ENCODE measurements around the gene GPR158.

GPR158 gene

DNA sequence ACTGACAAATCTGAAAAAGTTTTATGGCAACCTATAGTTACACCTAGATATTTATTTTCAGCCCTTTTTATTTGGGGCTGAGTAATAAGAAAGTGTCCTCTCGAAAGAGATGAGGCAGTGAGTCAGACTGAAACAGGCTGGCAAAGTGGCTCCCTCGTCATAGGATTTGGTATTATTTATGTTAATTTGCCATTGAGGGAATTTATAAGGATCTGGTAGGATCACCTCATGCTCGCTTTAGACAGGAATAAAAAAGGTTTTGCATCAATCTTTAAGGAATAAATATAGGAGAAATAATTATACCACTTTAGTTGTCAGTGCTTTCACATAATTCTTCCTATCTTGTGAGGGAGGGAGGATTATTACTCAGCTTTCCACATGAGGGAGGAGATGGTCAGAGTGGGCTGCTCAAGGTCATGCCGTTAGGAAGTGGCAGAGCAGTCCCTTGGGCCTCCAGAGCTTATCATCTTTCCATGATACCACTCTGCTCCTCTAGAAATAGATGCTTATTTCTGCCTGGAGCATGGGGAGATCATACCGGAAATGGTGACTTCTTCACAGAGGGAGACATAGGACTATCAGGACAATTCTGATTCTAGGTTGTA, 356.8 kb downstream of the GPR158 start:
- DNase-seq (ENCODE audit: low read depth, low spot score): no peak
- no peak overlapping the region for H3K4me3 ChIP-seq (ENCODE audit: low read length)

DNA sequence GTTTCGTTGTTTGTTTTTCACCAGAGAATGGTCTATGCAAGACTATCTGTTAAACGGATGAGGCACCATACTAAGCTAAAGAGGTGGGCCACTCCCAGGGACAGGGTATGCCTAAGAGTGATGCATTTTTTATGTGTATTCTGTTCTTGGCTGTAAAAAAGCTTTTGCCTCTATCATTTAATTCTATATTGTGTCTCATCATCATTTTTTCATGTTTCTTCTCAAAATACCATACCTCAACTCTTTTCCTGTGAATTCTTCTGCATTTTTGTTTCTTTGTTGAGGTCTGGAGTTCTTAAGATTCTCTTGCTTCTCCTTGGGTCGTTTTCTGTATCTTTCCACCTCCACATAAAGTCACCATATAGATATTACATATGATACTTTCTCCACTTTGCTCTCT, 357.4 kb downstream of the GPR158 start:
- DNase-seq (ENCODE audit: low read depth, low spot score): no peak
- no peak overlapping the region for H3K4me3 ChIP-seq (ENCODE audit: low read length)

DNA sequence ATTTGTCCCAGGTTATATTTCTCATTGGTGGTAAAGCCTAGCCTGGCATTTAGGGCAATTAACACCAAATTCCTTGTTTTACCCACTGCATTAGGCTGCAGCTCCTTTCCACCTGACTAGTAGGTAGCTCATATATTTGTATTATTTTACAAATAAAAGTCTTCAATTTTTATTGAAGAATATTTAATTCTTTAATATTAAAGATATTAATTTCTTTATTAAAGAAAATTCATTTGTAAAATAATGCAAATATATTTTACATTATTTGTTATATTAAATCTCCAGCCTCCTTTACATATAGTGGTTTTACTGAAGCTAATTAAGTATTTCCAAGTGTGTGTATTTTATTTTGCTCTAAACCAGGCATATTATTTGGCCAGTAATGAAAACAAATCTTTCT, 361.2 kb downstream of the GPR158 start:
- H3K4me3 ChIP-seq (ENCODE audit: low read length): no peak overlapping the region
- no peak for DNase-seq (ENCODE audit: low read depth, low spot score)

DNA sequence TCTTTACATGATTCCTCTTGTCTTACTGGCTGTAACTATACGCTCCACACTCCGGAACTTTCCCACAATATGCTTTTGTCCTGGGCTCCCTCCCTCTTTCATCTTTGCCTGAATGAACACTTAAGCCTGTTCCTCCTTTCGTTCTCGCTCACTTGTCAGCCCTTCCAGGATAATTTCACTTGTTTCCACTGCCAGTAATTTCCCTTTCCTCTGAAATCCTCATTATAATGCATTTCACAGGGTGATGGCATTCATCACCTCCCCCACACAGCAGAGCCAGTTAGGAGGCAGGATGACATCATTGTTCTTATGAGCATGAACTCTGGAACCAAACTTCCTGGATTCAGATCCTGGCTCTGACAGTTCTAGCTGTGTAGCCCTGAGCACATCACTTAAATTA, 372.6 kb downstream of the GPR158 start:
- H3K4me3 ChIP-seq (ENCODE audit: low read length): no peak overlapping the region
- DNase-seq (ENCODE audit: low read depth, low spot score): no peak

DNA sequence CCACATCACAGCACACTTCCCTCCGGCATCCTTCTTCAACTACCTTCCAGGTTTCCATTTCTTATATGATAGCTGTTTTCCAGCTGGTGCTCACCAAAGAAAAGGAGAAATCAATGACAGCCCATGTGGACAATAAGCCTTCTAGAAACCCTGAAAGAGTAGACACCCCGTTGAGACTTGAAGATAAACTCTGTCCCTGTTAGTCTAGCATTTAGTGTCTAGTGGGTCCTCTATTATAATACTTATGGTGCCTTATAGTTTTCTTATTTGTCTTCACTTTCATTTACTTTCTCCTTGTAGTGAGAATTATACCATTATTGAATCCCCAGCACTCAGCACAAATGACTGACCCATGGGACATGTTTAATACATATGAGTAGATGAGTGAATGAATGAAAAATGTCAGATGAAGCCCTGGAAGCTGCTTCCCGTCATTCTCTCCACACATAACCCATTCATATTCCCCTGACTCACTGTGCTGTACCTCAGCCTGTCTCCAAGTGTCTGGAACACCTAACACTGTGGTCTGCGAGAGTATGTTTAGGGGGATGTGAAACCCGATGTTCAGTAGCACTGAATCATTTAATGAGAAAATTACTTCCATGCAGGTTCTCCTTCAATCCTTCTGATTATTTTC, 377.6 kb downstream of the GPR158 start:
- H3K4me3 ChIP-seq (ENCODE audit: low read length): no peak overlapping the region
- no peak for DNase-seq (ENCODE audit: low read depth, low spot score)

DNA sequence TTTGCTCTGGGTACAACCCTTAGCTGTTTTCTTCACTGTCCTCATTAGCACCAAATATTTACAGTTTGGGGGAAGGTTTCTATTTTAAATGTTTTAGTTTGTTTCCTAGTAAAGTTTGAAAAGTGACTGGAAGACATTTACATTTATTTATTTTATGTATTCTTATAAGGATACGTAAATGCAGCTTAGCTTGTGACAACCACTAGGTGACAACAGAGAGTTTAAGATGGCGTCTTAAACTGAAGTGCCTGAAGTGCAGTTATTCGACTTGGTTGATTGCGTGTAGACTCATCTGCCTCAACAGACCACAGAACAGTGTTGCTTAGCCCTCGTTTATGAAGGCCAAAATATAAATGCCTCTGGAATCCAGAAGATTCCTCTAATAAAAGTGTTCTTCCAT, 381.1 kb downstream of the GPR158 start:
- no peak overlapping the region for H3K4me3 ChIP-seq (ENCODE audit: low read length)
- peak; percentile 23 for DNase-seq (ENCODE audit: low read depth, low spot score)

DNA sequence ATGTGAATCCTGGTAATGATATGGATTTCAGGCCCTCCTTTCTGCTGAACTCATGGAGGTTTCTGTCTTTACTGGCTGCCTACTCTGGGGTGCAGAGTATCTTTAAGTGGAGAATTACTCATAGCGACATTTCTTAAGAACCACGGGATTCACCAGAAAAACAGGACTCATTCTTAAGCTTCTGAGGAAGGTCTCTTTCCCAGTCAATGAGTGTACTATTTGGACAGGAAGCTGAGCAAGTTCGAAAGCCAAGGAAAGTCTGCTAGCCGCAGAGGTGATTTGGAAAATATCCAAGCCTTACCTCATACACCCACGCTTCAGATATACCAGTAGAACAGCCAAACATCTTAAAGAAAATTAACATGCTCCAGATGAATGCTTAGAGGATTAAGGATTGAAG, 381.7 kb downstream of the GPR158 start:
- DNase-seq (ENCODE audit: low read depth, low spot score): no peak
- H3K4me3 ChIP-seq (ENCODE audit: low read length): no peak overlapping the region

DNA sequence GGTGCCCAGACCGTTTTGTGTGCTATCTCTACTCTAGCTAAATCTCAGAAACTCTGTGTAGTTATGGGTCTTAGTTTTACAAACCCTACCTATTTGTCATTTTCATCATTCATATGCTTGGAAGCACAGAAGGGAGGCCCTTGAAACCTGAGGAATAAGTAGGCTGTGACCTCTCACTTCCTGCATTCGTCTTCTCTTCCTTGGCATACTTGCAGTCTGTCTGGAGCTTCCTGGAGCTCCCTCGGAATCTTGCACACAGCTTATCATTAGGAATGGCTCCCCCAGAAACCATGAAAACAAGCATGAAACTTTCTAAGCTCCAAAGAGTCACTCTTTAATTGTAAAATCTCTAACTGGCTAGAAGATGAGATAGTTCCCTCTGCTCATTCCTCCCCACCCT, 382.3 kb downstream of the GPR158 start:
- no peak overlapping the region for H3K4me3 ChIP-seq (ENCODE audit: low read length)
- DNase-seq (ENCODE audit: low read depth, low spot score): no peak

DNA sequence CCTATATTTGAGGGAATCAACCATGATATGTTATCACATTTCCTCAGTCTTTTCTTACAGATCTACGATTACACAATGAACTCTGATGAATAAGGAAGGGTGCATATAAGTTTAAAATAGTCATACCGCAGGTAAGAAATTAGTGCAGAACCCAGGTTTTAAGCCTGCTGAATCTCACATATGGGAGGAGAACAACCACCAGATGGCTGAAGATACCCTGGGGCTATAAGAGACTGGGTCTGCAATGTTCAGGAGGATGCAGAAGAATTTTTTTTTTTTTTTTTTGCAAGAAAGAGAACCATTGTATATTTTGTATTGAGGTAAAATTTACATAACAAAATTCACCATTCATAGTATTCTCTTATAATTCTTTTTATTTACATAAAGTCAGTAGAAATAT, 387.0 kb downstream of the GPR158 start:
- DNase-seq (ENCODE audit: low read depth, low spot score): no peak

DNA sequence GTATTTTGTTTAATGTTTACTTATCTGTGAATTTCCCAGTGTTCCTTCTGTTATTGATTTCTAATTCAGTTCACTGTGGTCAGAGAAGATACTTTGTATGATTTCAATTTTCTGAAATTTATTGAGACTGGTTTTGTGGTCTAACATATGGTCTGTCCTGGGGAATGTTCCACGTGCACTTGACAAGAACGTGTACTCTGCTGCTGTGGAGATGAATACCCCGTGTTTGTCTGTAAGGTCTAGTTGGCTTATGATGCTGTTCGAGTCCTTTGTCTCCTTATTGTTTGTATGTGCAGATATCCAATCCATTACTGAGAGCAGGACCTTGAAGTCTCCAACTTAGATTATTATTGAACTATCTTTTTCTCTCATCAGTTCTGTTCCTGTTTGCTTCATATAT, 387.7 kb downstream of the GPR158 start:
- H3K4me3 ChIP-seq (ENCODE audit: low read length): no peak overlapping the region
- DNase-seq (ENCODE audit: low read depth, low spot score): no peak

More for the DNA sequence above, 387.0 kb downstream of the GPR158 start:
- no peak overlapping the region for H3K4me3 ChIP-seq (ENCODE audit: low read length)

DNA sequence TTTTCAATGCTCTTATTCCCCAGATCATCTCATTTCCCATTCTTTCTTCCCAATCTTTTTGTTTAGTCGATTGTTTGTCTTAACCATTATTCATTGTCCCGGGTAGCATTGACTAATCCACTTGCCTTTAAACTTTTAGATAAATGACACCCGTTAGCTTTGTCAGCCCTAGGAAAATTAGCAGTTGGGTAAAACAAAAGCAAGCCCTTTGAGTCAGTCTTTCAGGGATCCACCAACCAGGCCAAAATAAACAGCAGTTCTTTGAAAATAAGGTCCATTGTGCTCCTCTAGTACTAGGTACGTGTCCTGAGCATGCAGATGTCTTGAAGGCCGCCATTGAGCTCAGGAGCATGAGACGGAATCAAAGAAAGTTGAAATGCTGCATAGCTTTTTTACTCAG, 389.6 kb downstream of the GPR158 start:
- no peak overlapping the region for H3K4me3 ChIP-seq (ENCODE audit: low read length)
- DNase-seq (ENCODE audit: low read depth, low spot score): no peak

DNA sequence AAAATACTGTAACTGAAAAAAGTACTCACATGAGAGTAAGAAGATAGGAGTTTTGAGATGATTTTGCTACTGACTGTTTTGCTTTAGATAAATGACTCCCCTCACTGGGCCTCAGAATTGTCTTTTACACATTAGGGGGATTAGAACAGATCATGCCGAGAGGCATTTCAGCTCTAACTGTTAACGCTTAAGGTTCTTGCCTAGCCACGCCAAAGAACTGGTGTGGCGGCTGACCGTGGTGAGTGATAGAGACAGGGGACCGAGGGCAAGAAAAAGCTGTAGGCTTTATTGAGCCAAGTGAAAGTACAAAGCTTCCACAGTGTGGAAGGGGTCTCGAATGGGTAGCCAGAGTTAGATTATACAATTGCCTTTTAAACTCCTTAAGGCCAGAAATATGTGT, 390.8 kb downstream of the GPR158 start:
- no peak overlapping the region for H3K4me3 ChIP-seq (ENCODE audit: low read length)
- no peak for DNase-seq (ENCODE audit: low read depth, low spot score)

DNA sequence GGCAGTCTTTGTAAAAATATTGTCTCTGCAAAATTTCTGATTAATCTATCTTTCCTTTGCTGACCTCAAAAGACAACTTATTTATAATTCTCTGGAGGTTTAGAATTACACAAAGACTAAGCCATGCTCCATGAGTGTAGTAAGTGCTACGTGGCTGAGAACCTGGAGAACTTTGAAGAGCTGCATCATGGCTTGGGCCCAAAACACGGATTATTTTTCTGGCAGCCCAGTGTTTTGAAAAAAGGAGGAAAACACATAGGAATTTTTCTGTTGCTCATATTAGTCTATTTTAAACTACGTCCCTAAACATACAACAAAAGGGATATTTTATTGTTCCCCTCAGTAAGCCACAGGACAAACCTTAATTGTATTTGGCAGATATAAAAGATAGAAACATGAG, 398.5 kb downstream of the GPR158 start:
- no peak overlapping the region for H3K4me3 ChIP-seq (ENCODE audit: low read length)
- no peak for DNase-seq (ENCODE audit: low read depth, low spot score)

DNA sequence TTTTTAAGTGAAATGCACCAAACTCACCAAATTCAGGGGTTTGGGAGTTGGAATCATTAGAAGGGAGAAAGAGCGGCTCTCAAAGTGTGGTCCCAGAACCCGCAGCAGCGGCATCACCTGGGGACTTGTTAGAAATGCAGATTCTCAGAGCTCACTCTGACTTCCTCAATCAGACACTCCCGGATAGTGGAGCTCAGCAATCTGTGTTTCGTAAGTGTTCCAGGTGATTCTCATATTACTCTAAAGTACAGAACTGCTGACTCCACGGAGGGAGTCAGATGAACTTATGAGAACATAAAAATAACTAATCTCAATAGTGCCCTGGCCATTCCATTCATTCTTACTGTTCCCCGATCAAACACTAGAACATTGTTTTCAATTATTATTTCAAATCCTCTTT, 400.5 kb downstream of the GPR158 start:
- DNase-seq (ENCODE audit: low read depth, low spot score): no peak
- H3K4me3 ChIP-seq (ENCODE audit: low read length): no peak overlapping the region

DNA sequence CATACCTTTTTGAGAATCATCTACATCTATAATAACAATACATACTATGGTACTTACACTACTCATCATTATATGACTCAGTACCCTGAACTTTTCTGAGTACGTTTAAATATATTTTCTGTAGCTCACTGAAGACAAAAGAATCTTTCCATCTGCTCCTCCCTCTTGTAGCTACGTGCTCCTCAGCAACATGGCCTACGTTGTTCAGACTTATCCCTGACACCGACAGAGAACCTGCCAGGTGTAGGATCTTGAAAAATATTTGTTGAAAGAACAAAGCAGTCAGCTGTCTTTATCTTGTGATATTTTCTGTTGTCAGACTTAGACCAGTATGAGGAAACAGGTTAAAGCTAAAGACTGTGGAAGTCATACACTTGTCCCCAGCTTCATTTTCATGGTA, 403.3 kb downstream of the GPR158 start:
- no peak overlapping the region for H3K4me3 ChIP-seq (ENCODE audit: low read length)
- no peak for DNase-seq (ENCODE audit: low read depth, low spot score)

DNA sequence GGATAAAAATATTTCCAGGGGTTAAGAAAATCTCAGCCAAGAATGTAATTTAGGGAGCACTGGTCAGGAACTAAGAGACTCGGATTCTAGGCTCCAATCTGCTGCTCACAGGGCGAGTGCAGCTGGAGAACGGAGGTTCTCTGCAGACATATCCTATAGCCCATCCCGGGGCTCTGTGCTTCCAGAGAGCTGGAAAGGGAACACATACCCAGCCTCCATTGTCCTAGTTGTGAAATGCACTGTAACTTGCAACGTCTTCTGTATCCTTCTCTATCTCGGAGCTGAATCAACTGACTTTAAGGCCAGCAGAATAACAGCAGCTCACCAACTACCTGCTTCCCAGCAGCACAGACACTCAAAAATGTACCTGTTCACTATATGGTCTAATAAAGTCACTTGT, 408.2 kb downstream of the GPR158 start:
- no peak for DNase-seq (ENCODE audit: low read depth, low spot score)
- no peak overlapping the region for H3K4me3 ChIP-seq (ENCODE audit: low read length)

DNA sequence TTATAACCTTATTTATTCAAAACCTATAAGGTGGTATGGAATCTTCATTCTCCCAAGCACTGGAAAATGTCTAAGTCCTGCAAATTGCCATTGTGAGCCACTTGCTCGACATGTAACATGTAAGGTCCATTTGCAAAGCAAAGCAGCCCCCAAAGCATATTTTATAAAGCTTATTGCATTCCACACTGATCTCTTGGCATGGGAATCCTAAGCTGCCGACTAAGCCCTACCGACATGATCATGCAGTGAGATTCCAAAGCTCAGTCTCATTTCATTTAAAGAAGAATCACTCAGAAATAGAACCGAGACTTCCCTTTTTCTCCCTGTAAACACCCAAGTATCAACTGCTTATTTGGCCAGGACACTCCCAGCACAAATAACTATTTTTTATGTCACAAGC, 425.9 kb downstream of the GPR158 start:
- no peak overlapping the region for H3K4me3 ChIP-seq (ENCODE audit: low read length)
- DNase-seq (ENCODE audit: low read depth, low spot score): no peak

DNA sequence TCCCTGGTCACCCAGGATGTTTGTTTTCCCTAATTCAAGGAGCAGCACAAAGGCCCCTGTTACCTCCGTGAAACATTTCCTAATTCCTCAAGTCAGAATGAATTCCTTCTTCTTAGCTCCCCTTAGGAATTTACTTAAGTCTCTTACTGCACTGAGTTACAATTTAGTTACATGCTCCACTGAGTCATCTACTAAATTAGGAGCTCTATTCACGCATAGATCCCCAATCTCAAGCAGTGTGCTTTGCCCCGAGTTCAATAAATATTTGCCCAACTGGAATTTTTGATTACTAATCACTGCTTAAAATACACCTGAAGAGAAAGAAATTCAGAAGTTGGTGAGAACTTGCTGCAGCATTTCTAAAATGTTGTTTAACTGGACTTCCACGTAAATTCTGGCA, 429.8 kb downstream of the GPR158 start:
- DNase-seq (ENCODE audit: low read depth, low spot score): no peak
- no peak overlapping the region for H3K4me3 ChIP-seq (ENCODE audit: low read length)

DNA sequence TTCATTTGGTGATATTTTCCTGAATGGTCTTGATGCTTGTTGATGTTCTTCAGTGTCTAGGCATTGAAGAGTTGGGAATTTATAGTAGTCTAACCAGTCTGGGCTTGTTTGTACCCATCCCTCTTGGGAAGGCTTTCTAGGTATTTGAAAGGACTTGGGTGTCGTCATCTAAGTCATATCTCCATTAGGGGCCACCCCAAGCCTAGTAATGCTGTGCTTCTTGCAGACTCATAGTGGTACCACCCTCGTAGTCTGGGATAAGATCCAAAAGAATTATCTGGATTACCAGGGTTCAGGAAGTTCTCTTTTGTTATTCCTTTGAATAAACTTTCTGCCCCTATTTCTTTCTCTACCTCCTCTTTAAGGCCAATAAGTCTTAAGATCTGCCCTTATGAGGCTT, 439.9 kb downstream of the GPR158 start:
- H3K4me3 ChIP-seq (ENCODE audit: low read length): no peak overlapping the region
- DNase-seq (ENCODE audit: low read depth, low spot score): no peak

DNA sequence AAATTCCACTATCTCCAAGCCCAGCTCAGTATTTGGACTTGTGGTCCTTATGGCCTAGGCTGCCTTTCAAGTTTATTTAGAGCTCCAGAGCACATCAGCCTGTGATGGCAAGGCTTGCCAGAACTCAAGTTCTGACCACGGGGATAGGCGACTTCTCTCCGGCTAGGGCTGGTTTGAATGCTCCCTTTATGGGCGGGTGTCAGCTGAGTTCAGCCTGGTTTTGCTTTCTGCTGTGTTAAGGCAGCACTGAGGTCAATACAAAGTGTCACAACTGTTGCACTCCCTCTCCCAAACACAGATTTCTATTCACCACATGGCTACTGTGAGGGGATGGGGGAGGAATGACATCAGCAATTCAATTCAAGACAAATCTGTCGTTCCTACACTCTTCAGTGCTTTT, 441.1 kb downstream of the GPR158 start:
- no peak for DNase-seq (ENCODE audit: low read depth, low spot score)
- H3K4me3 ChIP-seq (ENCODE audit: low read length): no peak overlapping the region

DNA sequence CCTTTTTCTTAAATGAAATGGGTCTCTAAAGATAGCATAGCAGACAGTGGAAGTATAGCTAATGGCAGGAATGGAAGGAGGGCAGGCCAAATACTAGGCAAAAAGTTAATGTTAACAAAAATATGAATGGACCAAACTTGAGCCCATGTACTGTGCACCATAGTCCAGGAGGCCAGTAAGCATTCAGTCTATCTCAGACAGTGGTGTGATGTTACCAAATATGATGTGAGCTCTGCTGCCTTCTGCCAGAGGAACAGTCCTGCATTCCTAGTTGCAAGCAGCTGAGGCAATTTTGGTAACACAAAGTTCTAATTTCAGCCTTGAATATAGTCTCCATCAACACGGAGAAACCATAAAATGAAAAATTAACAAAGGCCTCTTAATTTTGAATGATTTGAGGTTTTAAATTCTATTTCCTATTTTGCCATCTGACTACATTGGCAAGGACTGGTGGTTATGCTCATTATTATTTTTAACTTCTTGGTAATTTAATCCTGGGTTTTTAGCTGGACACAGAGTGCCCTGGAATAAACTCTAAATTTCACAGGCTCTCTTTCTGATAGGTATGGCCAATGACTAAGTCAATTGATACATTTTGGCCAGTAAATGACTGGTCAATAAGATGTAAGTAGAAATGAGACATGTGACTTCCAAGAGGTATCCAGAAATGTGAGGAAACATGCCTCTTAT, 442.2 kb downstream of the GPR158 start:
- DNase-seq (ENCODE audit: low read depth, low spot score): no peak
- no peak overlapping the region for H3K4me3 ChIP-seq (ENCODE audit: low read length)

Measured in Jurkat, Clone E6-1 (cell line).